Measurements from ENCODE around the gene HRH3.

- TF ChIP-seq CTCF (conservative IDR thresholded peaks at IDR 0.05): no peak
- TF ChIP-seq EZH2 (IDR thresholded peaks at IDR 0.05; ENCODE audit: low read depth): no peak
These were observed 52.6 kb downstream of the HRH3 start for GRCh38 chr20:62167474-62167873.
